Nucleus accumbens (tissue), 56 donors: ENCODE results near the gene UPP1.

Experiments
- DNase-seq, 56 donors: peaks; one replicate each; lab custom pipeline; 2025; lab: John Stamatoyannopoulos, UW

UPP1 gene

GRCh38 chr7:48084727-48085432 lies 4.2 kb upstream of the UPP1 start:
- DNase-seq, result no peak

- DNase-seq, result no peak
These were observed 3.7 kb upstream of the UPP1 start for GRCh38 chr7:48085433-48085791.

- no peak for DNase-seq
These were observed 3.1 kb upstream of the UPP1 start for GRCh38 chr7:48085942-48086341.

GRCh38 chr7:48087349-48087748 lies 1.7 kb upstream of the UPP1 start:
- no peak for DNase-seq

- DNase-seq, result peak in 34 of 56 donors; percentile 11 to 81 (median 55)
These were observed 463 bp upstream of the UPP1 start for GRCh38 chr7:48088559-48089045.

GRCh38 chr7:48090095-48090805 lies 1.2 kb downstream of the UPP1 start:
- peak in 10 of 56 donors; percentile 5 to 38 (median 14) for DNase-seq

- DNase-seq, result no peak
These were observed 2.7 kb downstream of the UPP1 start for GRCh38 chr7:48091506-48092433.

- DNase-seq, result no peak
These were observed 5.8 kb downstream of the UPP1 start for GRCh38 chr7:48094861-48095293.

- no peak for DNase-seq
These were observed 7.2 kb downstream of the UPP1 start for GRCh38 chr7:48096273-48096672.

- DNase-seq, result no peak
These were observed 8.6 kb downstream of the UPP1 start for GRCh38 chr7:48097521-48098231.

GRCh38 chr7:48098846-48099245 lies 9.8 kb downstream of the UPP1 start:
- no peak for DNase-seq

GRCh38 chr7:48099781-48100180 lies 10.7 kb downstream of the UPP1 start:
- DNase-seq, result no peak

GRCh38 chr7:48101352-48101751 lies 12.3 kb downstream of the UPP1 start:
- no peak for DNase-seq

- no peak for DNase-seq
These were observed 12.9 kb downstream of the UPP1 start for GRCh38 chr7:48101968-48102367.

- DNase-seq, result no peak
These were observed 13.5 kb downstream of the UPP1 start for GRCh38 chr7:48102530-48102929.

- no peak for DNase-seq
These were observed 16.0 kb downstream of the UPP1 start for GRCh38 chr7:48105045-48105444.

GRCh38 chr7:48106906-48107659 lies 18.0 kb downstream of the UPP1 start:
- no peak for DNase-seq

GRCh38 chr7:48107926-48108472 lies 18.9 kb downstream of the UPP1 start:
- no peak for DNase-seq
